Spleen (tissue), 11 donors: Measurements from ENCODE around the gene CCNY. TPM values are rescaled to one million over a fixed set of nuclear protein-coding genes. Genes with fewer than 3 reads are reported as not detected.

ENCODE experiments used
- DNase-seq: peaks from one replicate; pipeline ENCODE4 v3.0.0-alpha.2; 2020
- H3K27ac ChIP-seq, 8 donors: fragments of 200-600 bp; sonication (generic) in 7 of 8; 1 replicate in 4 of 8; 2 replicates in 4 of 8; pipeline versions ENCODE4 v1.5.0 to v1.8.0; 2016 to 2021; ENCODE audit warnings: inconsistent platforms in 4 of 8, mild to moderate bottlenecking in 4 of 8, moderate library complexity in 1 of 8
- H3K27me3 ChIP-seq, 7 donors: fragments of 200-600 bp; sonication (generic) in 6 of 7; replicated peaks in 1 of 7; 1 replicate in 4 of 7; 2 replicates in 3 of 7; pipeline versions ENCODE4 v1.5.0 to v1.8.0; 2016 to 2021; ENCODE audit warnings: inconsistent platforms in 3 of 7, mild to moderate bottlenecking in 1 of 7
- H3K36me3 ChIP-seq, 6 donors: fragments of 200-600 bp; sonication (generic) in 5 of 6; 1 replicate in 4 of 6; 2 replicates in 2 of 6; pipeline versions ENCODE4 v1.5.0 to v1.8.0; 2016 to 2021; ENCODE audit warnings: inconsistent platforms in 2 of 6
- H3K4me1 ChIP-seq, 6 donors: fragments of 200-600 bp; sonication (generic) in 5 of 6; 1 replicate in 3 of 6; 2 replicates in 3 of 6; pipeline versions ENCODE4 v1.5.0 to v1.8.0; 2016 to 2021; ENCODE audit warnings: inconsistent platforms in 3 of 6
- H3K4me3 ChIP-seq, 8 donors: fragments of 200-600 bp; sonication (generic) in 7 of 8; 1 replicate in 4 of 8; 2 replicates in 4 of 8; pipeline versions ENCODE4 v1.5.0 to v1.8.0; 2016 to 2021; ENCODE audit warnings: inconsistent platforms in 4 of 8, mild to moderate bottlenecking in 4 of 8, moderate library complexity in 2 of 8
- H3K9me3 ChIP-seq, 8 donors: fragments of 200-600 bp; sonication (generic) in 7 of 8; 1 replicate in 4 of 8; 2 replicates in 4 of 8; pipeline versions ENCODE4 v1.5.0 to v1.8.0; 2016 to 2021; ENCODE audit warnings: inconsistent platforms in 4 of 8
- POLR2A ChIP-seq, 3 donors: fragments of 450-650 bp; IDR thresholded peaks; one replicate each; pipeline ENCODE4 v1.5.1; 2017; ENCODE audit warnings: antibody characterized with exemption in 3 of 3, mild to moderate bottlenecking in 1 of 3
- POLR2AphosphoS5 ChIP-seq, 3 donors: sonication (generic); formaldehyde crosslinking; IDR thresholded peaks; one replicate each; pipeline ENCODE4 v1.5.1; 2017; ENCODE audit warnings: antibody characterized with exemption in 3 of 3
- WGBS, 5 donors: extraction: QIAGEN DNeasy Blood & Tissue Kit in 3 of 5; methylation state at CpG; one replicate each; pipeline versions ENCODE4 v1.1.5 to v1.1.7; 2013 to 2018; 5-methylcytosine and 5-hydroxymethylcytosine counted together
- intact Hi-C: fragments of 100-400 bp; cut with DNase I; formaldehyde crosslinking; loops from one replicate; pipeline ENCODE4 v1.15.0; 2023; ENCODE audit warnings: low total_unique reads
- polyA plus RNA-seq, 3 donors: library from polyadenylated mRNA; stranded (reverse); fragments of 200-250 nt; gene quantifications; one replicate each; pipeline ENCODE4 v1.2.1, GENCODE V29; 2013
- total RNA-seq, 7 donors: library from RNA; depleted of rRNA in 3 of 7; stranded (reverse); fragments of >200 nt in 3 of 7; fragmentation: NEBNext Ultra II Directional in 4 of 7; extraction: Animal tissue kit (Norgen Biotek cat#: 25700) in 4 of 7; gene quantifications; one replicate each; pipeline versions ENCODE4 v1.1.0 to v1.2.1, GENCODE V29; 2016 to 2021
- TF ChIP-seq, protein P1 (sequence below), 11 experiments: fragments of 200-600 bp in 7 of 11; fragments of 450-650 bp in 4 of 11; sonication (generic) in 4 of 11; IDR thresholded peaks in 8 of 11; conservative IDR thresholded peaks in 3 of 11; 1 replicate in 7 of 11; 2 replicates in 4 of 11; pipeline versions ENCODE4 v1.4.0 to v1.8.0; 2016 to 2021; ENCODE audit warnings: antibody characterized with exemption in 11 of 11, inconsistent platforms in 4 of 11, mild to moderate bottlenecking in 1 of 11
- donor health status: healthy with polysubstance abuse.
- donor health status: DM: no; HTN: no; CAD: no; lungs with moderate emphysema.
- donor health status: DM: no; HTN: no; CAD: no.
- donor health status: Bipolar disorder and iron deficiency.
- donor health status: healthy.
- donor health status: DM: no; HTN: no; CAD: no.
- donor health status: DM: yes; HTN: yes; CAD: no.

CCNY gene
- total and polyA plus RNA-seq, 10 donors = 21.1 to 83.1 (median 52.1) TPM

- WGBS, 5 donors = 86 to 94% (median 88%) methylated on average over 3 of the region's 3 CpGs
- no peaks in the 10 kb centered on the region for H3K27me3 ChIP-seq
- no peak overlapping the region for H3K4me3 ChIP-seq
- H3K4me1 ChIP-seq = no peaks in the 10 kb centered on the region
- H3K36me3 ChIP-seq = peaks cover 0 to 18% (median 5%) of the 10 kb centered on the region in 6 donors
- no peak for DNase-seq
- no peaks in the 10 kb centered on the region for H3K9me3 ChIP-seq
- intact Hi-C loops = no loop called here
- TF ChIP-seq POLR2AphosphoS5 (IDR thresholded peaks at IDR 0.05) = no peak
- TF ChIP-seq, protein P1, sequence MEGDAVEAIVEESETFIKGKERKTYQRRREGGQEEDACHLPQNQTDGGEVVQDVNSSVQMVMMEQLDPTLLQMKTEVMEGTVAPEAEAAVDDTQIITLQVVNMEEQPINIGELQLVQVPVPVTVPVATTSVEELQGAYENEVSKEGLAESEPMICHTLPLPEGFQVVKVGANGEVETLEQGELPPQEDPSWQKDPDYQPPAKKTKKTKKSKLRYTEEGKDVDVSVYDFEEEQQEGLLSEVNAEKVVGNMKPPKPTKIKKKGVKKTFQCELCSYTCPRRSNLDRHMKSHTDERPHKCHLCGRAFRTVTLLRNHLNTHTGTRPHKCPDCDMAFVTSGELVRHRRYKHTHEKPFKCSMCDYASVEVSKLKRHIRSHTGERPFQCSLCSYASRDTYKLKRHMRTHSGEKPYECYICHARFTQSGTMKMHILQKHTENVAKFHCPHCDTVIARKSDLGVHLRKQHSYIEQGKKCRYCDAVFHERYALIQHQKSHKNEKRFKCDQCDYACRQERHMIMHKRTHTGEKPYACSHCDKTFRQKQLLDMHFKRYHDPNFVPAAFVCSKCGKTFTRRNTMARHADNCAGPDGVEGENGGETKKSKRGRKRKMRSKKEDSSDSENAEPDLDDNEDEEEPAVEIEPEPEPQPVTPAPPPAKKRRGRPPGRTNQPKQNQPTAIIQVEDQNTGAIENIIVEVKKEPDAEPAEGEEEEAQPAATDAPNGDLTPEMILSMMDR (IDR thresholded peaks at IDR 0.05 in 8 of 11, conservative IDR thresholded peaks at IDR 0.05 in 3 of 11) = no peak
- no peak for TF ChIP-seq POLR2A (IDR thresholded peaks at IDR 0.05)
- no peak overlapping the region for H3K27ac ChIP-seq
These were observed 242.8 kb downstream of the CCNY start for GRCh38 chr10:35579116-35579515.

DNA sequence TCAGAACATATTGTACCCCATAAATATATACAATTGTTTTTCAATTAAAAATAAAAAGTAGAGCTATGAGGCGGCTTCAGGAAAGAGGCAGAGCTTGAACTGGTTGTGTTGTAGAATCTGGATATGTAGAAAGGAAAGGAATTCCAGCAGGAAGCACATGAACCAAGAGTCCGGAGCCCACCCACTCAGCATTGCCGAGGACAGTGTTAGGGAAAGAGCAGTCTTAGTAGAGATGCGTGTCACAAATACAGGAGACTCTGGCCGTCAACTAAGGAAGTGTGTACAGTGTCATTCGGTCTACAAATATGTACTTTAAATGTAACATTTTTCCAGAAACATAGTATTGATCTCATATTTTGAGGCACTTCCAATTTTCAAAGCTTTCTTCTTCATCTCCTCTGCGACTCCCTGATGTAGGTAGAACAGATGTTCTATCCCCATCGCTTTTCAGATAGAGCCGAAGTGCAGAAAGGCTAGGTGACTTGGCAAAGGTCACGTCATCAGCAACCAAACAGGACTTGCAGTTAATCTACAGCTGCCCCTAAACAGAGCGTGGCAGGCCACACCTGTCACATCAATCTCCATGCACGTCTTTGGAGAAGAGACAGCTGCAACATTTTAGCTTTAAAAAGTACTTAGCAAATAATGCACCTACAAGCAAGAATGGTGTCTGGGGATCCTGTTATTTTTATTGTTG lies 243.6 kb downstream of the CCNY start:
- TF ChIP-seq POLR2A (IDR thresholded peaks at IDR 0.05) (no peak), POLR2AphosphoS5 (IDR thresholded peaks at IDR 0.05) (no peak)
- TF ChIP-seq, protein P1 (IDR thresholded peaks at IDR 0.05 in 8 of 11, conservative IDR thresholded peaks at IDR 0.05 in 3 of 11) = no peak
- WGBS, 5 donors = 72 to 84% (median 77%) methylated on average over 12 of the region's 12 CpGs
- H3K9me3 ChIP-seq = no peaks in the 10 kb centered on the region
- H3K36me3 ChIP-seq = peaks cover 0 to 10% (median 4%) of the 10 kb centered on the region in 6 donors
- no peak overlapping the region for H3K4me3 ChIP-seq
- no peaks in the 10 kb centered on the region for H3K4me1 ChIP-seq
- peaks cover 0 to under 1% (median 0%) of the 10 kb centered on the region in 7 donors for H3K27me3 ChIP-seq
- no peak overlapping the region for H3K27ac ChIP-seq
- no peak for DNase-seq
- intact Hi-C loops = no loop called here

GRCh38 chr10:35580423-35580770 lies 244.1 kb downstream of the CCNY start:
- TF ChIP-seq POLR2A (IDR thresholded peaks at IDR 0.05) (no peak), POLR2AphosphoS5 (IDR thresholded peaks at IDR 0.05) (no peak)
- TF ChIP-seq, protein P1 (IDR thresholded peaks at IDR 0.05 in 8 of 11, conservative IDR thresholded peaks at IDR 0.05 in 3 of 11) = no peak
- Histone ChIP-seq H3K4me3 (no peak overlapping the region), H3K9me3 (no peaks in the 10 kb centered on the region), H3K27ac (no peak overlapping the region), H3K36me3 (peaks cover 0 to 5% (median 1%) of the 10 kb centered on the region in 6 donors), H3K4me1 (no peaks in the 10 kb centered on the region), H3K27me3 (peaks cover 0 to 6% (median 0%) of the 10 kb centered on the region in 7 donors)
- WGBS, 5 donors = 77 to 89% (median 82%) methylated on average over 3 of the region's 3 CpGs
- no peak for DNase-seq
- intact Hi-C loops = no loop called here

GRCh38 chr10:35581655-35582054 lies 245.3 kb downstream of the CCNY start:
- intact Hi-C loops = no loop called here
- Histone ChIP-seq H3K4me3 (no peak overlapping the region), H3K27me3 (peaks cover 0 to 16% (median 0%) of the 10 kb centered on the region in 7 donors), H3K36me3 (no peaks in the 10 kb centered on the region), H3K4me1 (no peaks in the 10 kb centered on the region), H3K27ac (no peak overlapping the region), H3K9me3 (no peaks in the 10 kb centered on the region)
- no peak for DNase-seq
- TF ChIP-seq POLR2A (IDR thresholded peaks at IDR 0.05) = no peak
- TF ChIP-seq, protein P1 (IDR thresholded peaks at IDR 0.05 in 8 of 11, conservative IDR thresholded peaks at IDR 0.05 in 3 of 11) = no peak
- no peak for TF ChIP-seq POLR2AphosphoS5 (IDR thresholded peaks at IDR 0.05)
- WGBS, 5 donors = 88 to 95% (median 89%) methylated on average over 6 of the region's 6 CpGs
